ENCODE data around the gene LMO3. TPM values are rescaled to one million over a fixed set of nuclear protein-coding genes. Genes with fewer than 3 reads are reported as not detected.

The LMO3 gene
- not detected in 2 replicates for total RNA-seq

DNA sequence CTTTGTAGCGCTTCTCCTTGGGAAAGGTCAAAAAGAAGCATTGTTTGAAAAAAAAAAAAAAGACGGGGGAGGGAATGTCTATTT is at the start of gene LMO3:
Gene LMO3 (minus strand): TSS at position 46 of the 84 bp plus-strand sequence. CDS start 5,302 bp downstream, outside the sequence.

Measured in mesangial cell (primary cell).